Psoas muscle (tissue), 8 donors: ENCODE measurements around the gene VIPR2. TPM values are rescaled to one million over a fixed set of nuclear protein-coding genes. Genes with fewer than 3 reads are reported as not detected.

ENCODE experiments used
- ATAC-seq, 4 donors: fragments of 200-7000 bp; cut with Tn5 transposase; one replicate each; pipeline ENCODE4 v1.9.1; 2020; ENCODE audit warnings: moderate library complexity in 3 of 4, mild to moderate bottlenecking in 2 of 4
- DNase-seq, 2 donors: peaks; one replicate each; pipeline ENCODE4 v3.0.0-alpha.2; 2020
- H3K27ac ChIP-seq: fragments of 200-600 bp; one replicate; pipeline ENCODE4 v1.8.0; 2022
- H3K27me3 ChIP-seq, 3 donors: fragments of 200-600 bp in 1 of 3; one replicate each; pipeline versions ENCODE4 v1.6.1 to v1.8.0; 2013 to 2022; ENCODE audit warnings: low read length in 2 of 3, mild to moderate bottlenecking in 2 of 3, moderate library complexity in 1 of 3; ENCODE audit not compliant: insufficient read depth in 3 of 3
- H3K36me3 ChIP-seq, 2 donors: fragments of 200-600 bp in 1 of 2; one replicate each; pipeline versions ENCODE4 v1.6.1 to v1.8.0; 2013 to 2022; ENCODE audit warnings: low read depth in 1 of 2, mild to moderate bottlenecking in 1 of 2, moderate library complexity in 1 of 2; ENCODE audit not compliant: insufficient read depth in 1 of 2
- H3K4me1 ChIP-seq: fragments of 200-600 bp; one replicate; pipeline ENCODE4 v1.8.0; 2022
- H3K4me3 ChIP-seq: fragments of 200-600 bp; one replicate; pipeline ENCODE4 v1.8.0; 2022; ENCODE audit warnings: mild to moderate bottlenecking
- H3K9me3 ChIP-seq: fragments of 200-600 bp; one replicate; pipeline ENCODE4 v1.8.0; 2022
- WGBS, 3 donors: extraction: QIAGEN DNeasy Blood & Tissue Kit; methylation state at CpG; one replicate each; pipeline versions ENCODE4 v1.1.6 to v1.1.7; 2013; 5-methylcytosine and 5-hydroxymethylcytosine counted together
- intact Hi-C, 2 donors: fragments of 100-400 bp; cut with DNase I; formaldehyde crosslinking; loops; one replicate each; pipeline versions ENCODE4 v1.11.0 to v1.14.2; 2022
- polyA plus RNA-seq, 3 donors: library from polyadenylated mRNA; stranded (reverse); fragments of 200-250 nt; gene quantifications; one replicate each; pipeline ENCODE4 v1.2.3, GENCODE V29; 2013
- total RNA-seq, 4 donors: library from RNA; stranded (reverse); fragmentation: NEBNext Ultra II Directional in 2 of 4; extraction: Animal tissue kit (Norgen Biotek cat#: 25700) in 2 of 4; gene quantifications; one replicate each; pipeline versions ENCODE4 v1.2.1 to v1.2.4, GENCODE V29; 2021 to 2023
- TF ChIP-seq, protein P1 (sequence below): fragments of 200-600 bp; IDR thresholded peaks from one replicate; pipeline ENCODE4 v1.8.0; 2022; ENCODE audit warnings: antibody characterized with exemption
- donor health status: healthy with polysubstance abuse.
- donor health status: DM: no; HTN: no; CAD: no; lungs with moderate emphysema.
- donor health status: Bipolar disorder and iron deficiency.
- donor health status: healthy.
- donor health status: DM: yes; HTN: yes; CAD: no.
- donor health status: DM: no; HTN: no; CAD: no.
- donor health status: DM: no; HTN: no; CAD: no.
- donor health status: DM: yes; HTN: yes; CAD: no.

Gene VIPR2
- total and polyA plus RNA-seq, 7 donors: 0.60 to 3.6 (median 2.4) TPM

DNA sequence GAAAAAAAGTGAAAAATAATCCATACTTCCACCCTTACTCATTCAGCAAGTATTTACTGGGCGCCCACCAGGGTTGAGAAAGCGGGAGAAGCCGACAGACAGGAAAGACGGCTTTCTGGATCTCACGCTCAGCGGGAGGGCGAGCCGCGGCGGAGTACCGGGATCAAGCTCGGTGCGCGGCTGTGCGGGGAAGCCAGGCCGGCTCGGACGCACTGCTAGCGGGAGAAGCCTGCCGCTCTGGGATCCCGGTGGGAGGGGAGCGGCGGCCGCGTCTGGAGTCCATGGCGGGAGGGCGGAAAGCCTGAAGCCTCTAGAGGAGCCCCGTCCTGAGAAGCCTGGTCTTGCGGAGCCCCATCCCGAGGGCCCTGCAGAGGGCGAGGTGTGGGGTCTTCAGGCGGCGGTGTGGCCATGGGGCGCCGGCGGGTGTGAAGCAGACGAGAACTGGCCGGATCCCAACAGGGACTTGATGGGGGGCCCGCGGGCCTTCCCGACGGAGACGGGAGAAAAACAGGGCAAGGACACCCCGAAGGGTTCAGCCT is 82.9 kb downstream of the VIPR2 start:
- TF ChIP-seq, protein P1, sequence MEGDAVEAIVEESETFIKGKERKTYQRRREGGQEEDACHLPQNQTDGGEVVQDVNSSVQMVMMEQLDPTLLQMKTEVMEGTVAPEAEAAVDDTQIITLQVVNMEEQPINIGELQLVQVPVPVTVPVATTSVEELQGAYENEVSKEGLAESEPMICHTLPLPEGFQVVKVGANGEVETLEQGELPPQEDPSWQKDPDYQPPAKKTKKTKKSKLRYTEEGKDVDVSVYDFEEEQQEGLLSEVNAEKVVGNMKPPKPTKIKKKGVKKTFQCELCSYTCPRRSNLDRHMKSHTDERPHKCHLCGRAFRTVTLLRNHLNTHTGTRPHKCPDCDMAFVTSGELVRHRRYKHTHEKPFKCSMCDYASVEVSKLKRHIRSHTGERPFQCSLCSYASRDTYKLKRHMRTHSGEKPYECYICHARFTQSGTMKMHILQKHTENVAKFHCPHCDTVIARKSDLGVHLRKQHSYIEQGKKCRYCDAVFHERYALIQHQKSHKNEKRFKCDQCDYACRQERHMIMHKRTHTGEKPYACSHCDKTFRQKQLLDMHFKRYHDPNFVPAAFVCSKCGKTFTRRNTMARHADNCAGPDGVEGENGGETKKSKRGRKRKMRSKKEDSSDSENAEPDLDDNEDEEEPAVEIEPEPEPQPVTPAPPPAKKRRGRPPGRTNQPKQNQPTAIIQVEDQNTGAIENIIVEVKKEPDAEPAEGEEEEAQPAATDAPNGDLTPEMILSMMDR: no peak
- ATAC-seq (peak in 1 of 4 donors; percentile 19), DNase-seq (no peak)
- Histone ChIP-seq H3K27ac (no peak overlapping the region), H3K36me3 (no peaks in the 10 kb centered on the region), H3K9me3 (no peaks in the 10 kb centered on the region), H3K4me1 (no peaks in the 10 kb centered on the region), H3K27me3 (peaks cover 0 to 1% (median 0%) of the 10 kb centered on the region in 3 donors), H3K4me3 (peak overlapping the region; percentile 25)
- 48 to 57% (median 57%) methylated on average over 39 to 44 of the region's 44 CpGs for WGBS, 3 donors
- intact Hi-C loops: no loop called here

DNA sequence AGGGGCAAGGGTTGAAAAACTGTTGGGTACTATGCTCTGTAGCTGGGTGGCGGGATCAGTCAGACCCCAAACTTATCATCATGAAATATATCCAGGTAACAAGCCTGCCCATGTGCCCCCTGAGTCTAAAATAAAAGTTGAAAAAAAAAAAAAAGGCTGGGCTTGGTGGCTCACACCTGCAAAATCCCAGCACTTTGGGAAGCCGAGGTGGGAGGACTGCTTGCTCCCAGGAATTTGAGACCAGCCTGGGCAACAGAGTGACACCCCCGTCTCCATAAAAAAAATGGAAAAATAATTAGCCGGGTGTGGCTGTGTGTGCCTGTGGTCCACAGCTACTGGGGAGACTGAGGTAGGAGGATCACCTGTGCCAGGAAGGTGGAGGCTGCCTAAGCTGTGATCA is 83.5 kb downstream of the VIPR2 start:
- no peak overlapping the region for H3K27ac ChIP-seq
- TF ChIP-seq, protein P1: no peak
- no peak overlapping the region for H3K4me3 ChIP-seq
- DNase-seq (no peak), ATAC-seq (no peak)
- H3K27me3 ChIP-seq: peaks cover 0 to 1% (median 0%) of the 10 kb centered on the region in 3 donors
- no peaks in the 10 kb centered on the region for H3K9me3 ChIP-seq
- no peaks in the 10 kb centered on the region for H3K4me1 ChIP-seq
- intact Hi-C loops: no loop called here
- no peaks in the 10 kb centered on the region for H3K36me3 ChIP-seq
- WGBS, 3 donors: 90 to 97% (median 94%) methylated on average over 4 of the region's 4 CpGs

DNA sequence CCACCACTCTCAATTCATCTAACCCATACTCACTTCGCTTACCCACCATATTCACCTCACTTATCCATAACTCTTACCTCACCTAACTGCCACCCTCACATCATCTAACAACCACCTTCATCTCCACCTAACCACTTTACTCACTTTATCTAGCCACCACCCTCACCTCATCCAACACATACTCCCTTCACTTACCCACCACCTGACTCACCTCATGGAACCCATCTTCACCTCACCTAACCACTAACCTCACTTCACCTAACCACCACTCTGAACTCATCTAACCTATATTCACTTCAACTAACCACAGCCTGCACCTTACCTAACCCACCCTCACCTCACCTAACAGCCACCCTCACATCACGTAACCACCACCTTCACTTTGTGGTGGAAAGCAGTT is 84.2 kb downstream of the VIPR2 start:
- DNase-seq (no peak), ATAC-seq (no peak)
- TF ChIP-seq, protein P1: no peak
- WGBS, 3 donors: 95 to 100% (median 97%) methylated on average over 2 of the region's 2 CpGs
- Histone ChIP-seq H3K27me3 (peaks cover 0 to 1% (median 0%) of the 10 kb centered on the region in 3 donors), H3K36me3 (no peaks in the 10 kb centered on the region), H3K9me3 (no peaks in the 10 kb centered on the region), H3K27ac (no peak overlapping the region), H3K4me3 (no peak overlapping the region), H3K4me1 (no peaks in the 10 kb centered on the region)
- intact Hi-C loops: no loop called here

DNA sequence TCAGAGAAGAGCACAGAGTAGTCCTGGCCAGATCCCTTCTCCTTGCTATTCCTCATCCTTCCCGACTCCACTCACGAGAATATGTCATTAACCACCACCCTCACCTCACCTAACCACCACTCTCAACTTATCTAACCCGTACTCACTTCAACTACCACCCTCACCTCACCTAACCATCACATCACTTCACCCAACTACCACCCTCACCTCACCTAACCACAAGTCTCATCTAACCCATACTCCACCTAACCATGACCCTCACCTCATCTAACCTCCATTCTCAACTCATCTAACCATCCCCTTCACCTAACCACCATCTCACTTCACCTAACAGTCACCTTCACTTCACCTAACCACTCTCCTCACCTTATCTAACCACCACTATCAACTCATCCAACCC is 85.0 kb downstream of the VIPR2 start:
- TF ChIP-seq, protein P1: no peak
- 90 to 97% (median 92%) methylated on average over 2 to 3 of the region's 3 CpGs for WGBS, 3 donors
- intact Hi-C loops: loop anchor here in 1 of 2 donors (5.0 kb wide), 1 partner anchor 68 kb away; no protein-coding TSS in a partner anchor
- no peak overlapping the region for H3K4me3 ChIP-seq
- ATAC-seq (no peak), DNase-seq (no peak)
- no peaks in the 10 kb centered on the region for H3K36me3 ChIP-seq
- H3K27me3 ChIP-seq: peaks cover 0 to 1% (median 0%) of the 10 kb centered on the region in 3 donors
- no peaks in the 10 kb centered on the region for H3K4me1 ChIP-seq
- H3K27ac ChIP-seq: no peak overlapping the region
- H3K9me3 ChIP-seq: no peaks in the 10 kb centered on the region

DNA sequence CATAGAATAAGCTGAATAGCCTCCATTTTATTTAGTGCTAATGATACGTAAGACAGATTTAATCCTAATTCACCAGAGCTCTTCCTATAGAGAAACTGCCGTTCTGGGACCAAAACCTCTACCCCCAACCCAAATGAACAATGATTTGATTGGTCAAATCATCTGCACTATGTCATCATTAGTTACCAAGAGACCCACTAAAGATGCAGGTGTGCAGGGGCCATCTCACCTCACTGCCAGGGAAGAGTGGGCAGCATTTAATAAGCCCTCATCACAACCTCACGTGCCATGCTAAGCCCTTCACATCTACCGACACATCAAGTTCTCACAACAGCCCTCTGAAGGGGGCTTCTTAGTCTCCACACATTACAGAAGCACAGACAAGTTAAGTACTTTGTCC is 87.0 kb downstream of the VIPR2 start:
- no peak overlapping the region for H3K4me3 ChIP-seq
- ATAC-seq (no peak), DNase-seq (no peak)
- no peaks in the 10 kb centered on the region for H3K9me3 ChIP-seq
- no peaks in the 10 kb centered on the region for H3K4me1 ChIP-seq
- no peaks in the 10 kb centered on the region for H3K36me3 ChIP-seq
- intact Hi-C loops: loop anchor here in 1 of 2 donors (5.0 kb wide), 1 partner anchor 70 kb away; no protein-coding TSS in a partner anchor
- H3K27me3 ChIP-seq: peaks cover 0 to 1% (median 0%) of the 10 kb centered on the region in 3 donors
- WGBS, 3 donors: 95 to 97% (median 95%) methylated on average over 4 of the region's 4 CpGs
- no peak overlapping the region for H3K27ac ChIP-seq
- TF ChIP-seq, protein P1: no peak
